Fibroblast of upper back skin (primary cell): ENCODE measurements around the gene FXR2.
A peak's percentile ranks its signal among the peaks of the same experiment; 100 is the strongest.
"Not testable (repeated sequence)": the region's sequence is repeated elsewhere in the genome, so short reads cannot be mapped to it uniquely, and the experiment has no call there.

Experiments
- DNase-seq: peaks from one replicate; pipeline ENCODE4 v3.0.0-alpha.2; 2013

FXR2 gene

DNA sequence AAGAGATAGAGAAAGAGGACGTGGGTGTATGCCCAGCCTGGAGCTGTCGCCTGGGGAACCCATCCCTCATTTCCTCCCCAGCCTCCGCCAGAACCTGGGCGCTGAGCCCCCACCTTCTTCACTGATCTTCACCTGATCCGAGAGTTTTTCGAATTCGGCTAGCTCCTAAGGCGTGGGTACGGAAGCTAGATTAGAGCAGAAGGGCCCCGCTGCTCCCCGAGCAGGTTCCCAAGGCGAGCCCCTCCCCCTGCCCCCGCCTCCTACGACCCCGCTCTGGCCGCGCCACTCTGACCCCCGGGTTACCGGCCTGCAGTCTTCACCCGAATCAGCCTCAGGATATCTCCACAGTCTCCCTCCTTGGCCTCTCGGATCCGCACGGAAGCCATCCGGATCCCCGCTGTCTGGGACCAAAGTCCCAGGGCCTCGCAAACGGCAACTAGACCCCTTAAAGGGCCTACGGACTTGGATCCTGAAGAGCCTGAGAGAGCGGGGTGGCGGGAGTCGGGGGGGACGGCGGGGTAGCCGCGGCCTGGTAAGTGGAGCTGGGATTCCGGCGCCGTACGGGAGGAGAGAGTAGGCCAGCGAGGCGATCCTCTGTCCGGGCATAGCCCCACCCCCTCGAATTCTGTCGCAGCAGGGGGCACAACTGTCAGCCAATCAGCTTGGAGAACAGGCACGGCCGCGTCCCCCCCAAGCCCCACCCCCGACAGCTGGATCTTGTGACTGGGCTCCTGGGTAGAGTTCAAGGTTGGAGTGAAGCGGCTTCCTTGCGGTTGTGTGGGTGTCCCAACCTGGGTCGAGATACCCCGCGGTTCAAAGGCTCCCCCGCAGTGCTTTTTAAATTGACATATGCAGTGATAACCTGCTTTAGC lies 12.8 kb upstream of the FXR2 start, which contains the start of gene SAT2:
Gene SAT2 (minus strand): TSS at position 572 of the 872 bp plus-strand sequence. CDS start 186 bp downstream, at position 386.
- DNase-seq, result peak; percentile 95

DNA sequence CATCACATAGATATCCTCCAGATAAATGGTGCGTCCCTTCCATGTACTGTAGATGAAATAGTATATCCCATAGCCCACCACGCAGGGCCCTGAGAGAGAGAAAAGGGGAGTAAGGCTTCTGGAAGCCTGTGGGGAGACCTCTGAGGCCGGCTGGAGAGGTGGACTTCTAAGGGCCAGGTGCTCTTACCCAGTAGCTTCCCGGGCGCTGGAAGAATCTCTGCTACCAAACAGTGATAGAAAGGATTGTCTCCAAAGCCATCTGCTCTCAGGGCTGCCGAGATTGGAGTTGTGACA lies 12.2 kb upstream of the FXR2 start:
- no peak for DNase-seq

DNA sequence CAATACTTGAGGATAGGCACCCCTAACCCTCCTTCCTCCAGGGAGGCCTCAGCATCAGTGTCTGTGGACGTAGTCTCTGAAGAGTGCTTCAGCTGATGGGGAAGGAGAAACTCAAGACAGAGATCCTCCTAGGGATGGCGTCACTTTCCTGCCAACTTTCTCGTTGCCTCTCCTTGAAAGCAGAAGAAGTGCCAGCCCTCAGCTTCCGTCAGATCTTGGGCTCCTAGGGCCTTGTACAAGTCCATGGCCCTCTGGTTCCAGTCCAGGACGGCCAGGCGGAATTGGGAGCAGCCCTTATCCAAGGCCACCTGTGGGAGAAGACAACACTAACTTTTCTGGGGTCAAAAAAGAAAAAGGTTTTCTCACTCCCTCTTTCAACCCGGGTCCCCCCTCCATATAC lies 11.6 kb upstream of the FXR2 start:
- no peak for DNase-seq

DNA sequence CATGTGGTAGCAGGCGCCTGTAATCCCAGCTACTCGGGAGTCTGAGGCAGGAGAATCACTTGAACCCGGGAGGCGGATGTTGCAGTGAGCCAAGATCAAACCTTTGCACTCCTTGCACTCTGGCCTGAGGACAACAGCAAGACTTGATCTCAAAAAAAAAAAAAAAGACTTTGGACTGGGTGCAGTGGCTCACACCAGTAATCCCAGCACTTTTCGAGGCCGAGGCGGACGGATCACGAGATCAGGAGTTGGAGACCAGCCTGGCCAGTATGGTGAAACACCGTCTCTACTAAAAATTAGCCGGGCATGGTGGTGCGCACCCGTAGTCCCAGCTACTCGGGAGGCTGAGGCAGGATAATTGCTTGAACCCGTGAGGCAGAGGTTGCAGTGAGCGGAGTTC lies 11.1 kb upstream of the FXR2 start:
- not testable (repeated sequence) for DNase-seq

DNA sequence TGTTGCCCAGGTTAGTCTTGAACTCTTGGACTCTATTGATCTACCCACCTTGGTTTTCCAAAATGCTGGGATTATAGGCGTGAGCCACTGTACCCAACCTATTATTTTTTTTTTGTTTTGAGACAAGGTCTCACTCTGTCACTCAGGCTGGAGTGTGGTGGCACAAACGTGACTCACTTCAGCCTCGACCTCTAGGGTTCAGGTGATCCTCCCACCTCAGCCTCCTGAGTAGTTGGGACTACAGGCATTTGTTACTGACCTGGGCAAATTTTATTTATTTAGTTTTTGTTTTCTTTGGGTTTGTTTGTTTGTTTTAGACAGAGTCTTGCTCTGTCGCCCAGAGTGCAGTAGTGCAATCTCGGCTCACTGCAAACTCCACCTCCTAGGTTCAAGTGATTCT lies 9.0 kb upstream of the FXR2 start:
- no peak for DNase-seq

DNA sequence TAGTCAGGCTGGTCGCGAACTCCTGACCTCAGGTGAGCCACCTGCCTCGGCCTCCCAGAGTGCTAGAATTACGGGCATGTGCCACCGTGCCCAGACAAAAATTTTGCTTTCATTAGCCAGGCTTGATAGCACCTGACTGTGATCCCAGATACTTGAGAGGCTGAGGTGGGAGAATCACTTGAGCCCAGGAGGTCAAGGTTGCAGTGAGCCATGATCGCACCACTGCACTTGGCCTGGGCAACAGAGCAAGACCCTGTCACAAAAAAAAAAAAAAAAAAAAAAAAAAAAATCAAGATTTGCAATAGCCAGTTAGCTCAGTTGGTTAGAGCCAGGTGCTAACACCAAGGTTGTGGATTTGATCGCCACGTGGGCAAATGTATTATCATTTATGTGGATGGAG lies 6.1 kb upstream of the FXR2 start:
- DNase-seq, result no peak

DNA sequence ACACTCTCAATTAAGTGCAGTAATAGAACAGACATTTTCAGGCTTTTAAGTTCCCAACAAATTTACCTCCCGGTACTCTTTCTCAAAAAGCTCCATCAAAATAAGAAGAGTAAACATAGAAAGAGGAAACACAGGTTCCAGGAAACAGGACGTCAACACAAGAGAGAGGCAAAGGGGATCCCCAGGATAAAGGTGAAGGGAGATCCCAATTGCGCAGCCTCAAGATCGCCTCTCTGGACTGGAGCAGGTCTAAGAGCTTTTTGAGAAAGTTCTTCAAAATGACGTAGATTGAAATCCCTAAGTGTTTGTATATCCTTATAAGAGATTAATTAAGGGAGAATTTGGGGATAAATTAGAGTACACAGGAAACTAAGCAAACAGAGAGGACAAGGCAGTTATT lies 3.9 kb upstream of the FXR2 start:
- DNase-seq, result no peak

DNA sequence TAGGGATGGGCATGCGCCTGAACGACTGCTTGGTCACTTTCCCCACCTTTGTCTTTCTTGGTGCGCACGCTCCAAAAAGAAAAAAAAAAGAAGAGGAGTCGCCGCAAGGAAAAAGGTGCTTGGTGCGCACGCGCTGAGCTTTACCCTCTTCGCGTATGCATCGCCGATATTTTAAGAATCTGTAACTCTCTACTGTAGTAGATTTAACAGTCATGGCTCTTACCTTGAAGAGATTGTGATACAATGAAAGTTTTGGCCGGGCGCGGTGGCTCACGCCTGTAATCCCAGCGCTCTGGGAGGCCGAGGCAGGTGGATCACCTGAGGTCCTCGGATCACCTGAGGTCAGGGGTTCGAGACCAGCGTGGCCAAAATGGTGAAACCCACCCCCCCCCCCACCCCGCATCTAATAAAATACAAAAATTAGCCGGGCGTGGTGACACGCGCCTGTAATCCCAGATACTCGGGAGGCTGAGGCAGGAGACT lies 609 bp upstream of the FXR2 start:
- no peak for DNase-seq

DNA sequence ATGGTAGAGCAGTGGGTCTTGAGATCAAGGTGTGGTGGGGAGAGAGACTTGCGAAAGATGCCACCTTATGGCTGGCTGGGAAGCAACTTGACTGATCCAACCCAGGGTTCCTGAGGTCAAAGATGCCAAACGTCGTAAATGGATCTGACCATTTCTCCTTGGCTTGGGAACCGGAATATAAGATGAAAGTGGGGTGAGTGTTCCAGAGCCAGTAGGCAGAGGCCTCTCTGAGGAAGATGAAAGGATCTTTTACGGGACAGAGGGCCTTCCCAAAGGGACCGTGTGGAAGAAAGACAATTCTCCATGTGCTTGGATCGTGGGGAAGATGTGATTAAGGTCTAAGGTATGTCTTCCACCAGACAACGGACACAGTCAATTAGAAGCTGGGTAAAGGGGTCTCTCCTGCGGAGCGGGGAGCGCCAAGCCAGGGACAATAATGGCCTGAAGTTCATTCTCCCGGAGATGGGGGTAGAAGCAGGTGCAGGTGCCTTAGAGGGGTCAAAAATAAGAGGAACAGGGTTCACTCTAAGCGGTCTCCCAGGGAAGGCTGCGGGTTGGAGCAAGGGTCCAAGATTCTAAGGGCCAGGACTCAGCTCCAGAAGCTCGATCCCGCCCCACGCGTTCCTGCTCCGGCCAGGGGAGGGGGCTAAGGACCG lies 800 bp downstream of the FXR2 start:
- peak; percentile 60 for DNase-seq

DNA sequence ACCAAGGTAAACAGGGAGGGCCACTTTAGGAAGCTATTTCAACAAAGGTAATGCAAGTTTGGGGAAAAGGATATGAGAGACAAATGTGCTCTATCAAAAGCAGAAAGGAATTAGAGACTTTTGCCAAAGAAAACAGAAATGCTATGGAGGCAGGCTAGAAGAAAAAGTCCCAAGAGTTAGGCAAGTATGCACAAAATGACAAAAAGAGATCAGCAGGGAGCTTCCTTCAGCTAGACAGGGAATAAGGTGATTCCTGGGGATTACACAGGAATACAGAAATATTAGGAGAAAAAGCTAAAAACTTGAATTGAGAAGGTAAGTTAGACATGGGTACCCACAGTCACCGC lies 2.4 kb downstream of the FXR2 start:
- no peak for DNase-seq

DNA sequence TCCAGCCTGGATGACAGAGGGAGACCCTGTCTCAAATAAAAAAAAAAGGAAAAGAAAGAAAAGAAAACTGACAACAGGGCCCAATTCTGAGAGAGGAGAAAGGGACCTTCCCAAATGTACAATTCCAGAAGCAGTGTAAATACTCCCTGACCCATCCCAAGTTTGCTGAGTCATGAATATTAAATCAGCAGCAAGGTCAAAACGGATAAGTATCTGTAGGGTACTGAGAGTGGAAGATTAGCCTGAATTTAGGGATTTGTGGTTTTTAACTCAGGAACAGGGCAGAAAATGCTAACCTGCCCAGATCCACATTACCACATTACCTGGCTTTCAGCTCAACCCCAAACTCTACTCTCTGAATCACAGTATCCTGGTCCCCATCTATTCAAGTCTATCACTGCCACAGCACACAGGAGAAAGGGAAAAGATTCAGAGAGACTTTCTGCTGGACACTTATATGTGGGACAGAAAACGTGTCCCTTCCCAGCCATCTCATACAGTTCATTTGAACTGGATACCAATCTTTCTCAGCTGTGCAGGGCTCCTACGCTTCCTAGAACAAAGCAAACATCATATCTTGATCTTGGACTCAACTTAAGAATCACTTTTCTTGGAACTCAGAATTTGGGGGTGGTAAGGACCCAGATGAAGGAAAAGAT lies 2.9 kb downstream of the FXR2 start:
- DNase-seq, result no peak

DNA sequence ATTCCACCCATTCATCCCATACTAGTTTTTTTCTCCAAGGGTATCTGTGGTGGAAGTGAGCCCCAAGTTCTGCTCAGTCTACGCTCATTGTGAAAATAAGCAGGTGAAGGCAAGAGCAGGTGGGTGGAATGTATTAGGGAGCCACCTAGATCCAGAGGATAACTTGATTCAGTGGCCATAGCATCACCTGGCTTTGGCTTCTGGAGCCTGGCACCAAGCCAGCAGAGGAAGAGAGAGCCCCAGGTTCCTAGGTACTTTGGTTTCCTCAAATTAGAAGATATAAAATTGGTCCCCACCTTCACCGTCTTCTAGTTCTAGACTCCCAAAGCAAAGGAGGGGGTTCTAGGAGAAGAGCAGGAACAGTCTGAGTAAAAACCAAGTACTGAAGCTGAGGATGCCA lies 4.1 kb downstream of the FXR2 start:
- no peak for DNase-seq

DNA sequence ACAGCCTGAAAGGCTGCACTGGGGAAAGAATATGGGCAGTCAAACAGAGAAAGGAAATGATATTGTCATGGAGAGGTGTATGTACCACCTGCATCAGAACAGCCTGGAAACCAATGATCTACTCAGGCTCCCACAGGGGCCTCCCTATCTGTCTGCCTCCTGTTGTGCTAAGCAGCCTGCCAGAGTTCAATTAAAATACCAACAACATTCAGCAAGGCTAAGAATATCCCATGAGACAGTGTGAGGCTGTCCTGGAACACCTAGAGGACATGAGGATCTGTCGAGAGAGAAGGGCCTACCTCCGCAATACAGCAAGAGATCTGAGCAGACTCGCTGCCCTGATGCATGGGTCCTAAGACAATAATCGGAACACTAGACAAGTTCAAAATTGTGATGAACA lies 8.4 kb downstream of the FXR2 start:
- DNase-seq, result no peak

DNA sequence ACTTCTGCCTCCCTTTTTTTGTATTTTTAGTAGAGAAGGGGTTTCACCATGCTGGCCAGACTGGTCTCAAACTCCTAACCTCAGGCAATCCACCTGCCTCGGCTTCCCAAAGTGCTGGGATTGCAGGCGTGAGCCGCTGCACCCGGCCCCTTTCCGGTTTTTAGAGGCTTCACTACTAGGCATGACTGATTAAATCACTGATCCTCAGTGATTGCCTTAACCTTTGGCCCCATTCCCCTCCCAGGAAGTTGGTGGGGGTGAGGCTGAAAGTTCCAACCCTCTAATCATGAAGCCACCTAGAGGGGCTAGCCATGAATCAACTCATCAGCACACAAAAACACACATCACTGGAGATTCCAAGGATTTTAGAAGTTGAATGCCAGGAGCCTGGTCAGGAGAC lies 17.1 kb downstream of the FXR2 start:
- not testable (repeated sequence) for DNase-seq

DNA sequence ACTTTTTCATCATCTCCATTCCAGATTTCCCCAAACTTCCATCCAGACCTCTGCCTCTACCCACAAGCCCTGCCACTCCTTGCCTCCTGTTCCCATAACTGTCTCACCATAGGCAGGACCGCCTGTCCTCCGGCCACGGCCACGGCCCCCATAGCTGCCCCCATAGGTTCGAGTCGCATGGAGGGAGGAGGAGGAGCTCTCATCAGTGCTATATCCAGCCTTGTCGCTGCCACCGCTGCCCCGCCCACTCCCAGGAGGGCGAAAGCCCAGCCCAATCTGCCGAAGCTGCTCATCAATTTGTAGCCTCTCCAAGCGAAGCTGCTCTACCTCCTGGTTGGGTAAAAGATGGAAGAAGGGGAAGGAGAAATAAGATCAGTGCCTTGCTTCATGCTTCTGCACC lies 21.4 kb downstream of the FXR2 start:
- no peak for DNase-seq

DNA sequence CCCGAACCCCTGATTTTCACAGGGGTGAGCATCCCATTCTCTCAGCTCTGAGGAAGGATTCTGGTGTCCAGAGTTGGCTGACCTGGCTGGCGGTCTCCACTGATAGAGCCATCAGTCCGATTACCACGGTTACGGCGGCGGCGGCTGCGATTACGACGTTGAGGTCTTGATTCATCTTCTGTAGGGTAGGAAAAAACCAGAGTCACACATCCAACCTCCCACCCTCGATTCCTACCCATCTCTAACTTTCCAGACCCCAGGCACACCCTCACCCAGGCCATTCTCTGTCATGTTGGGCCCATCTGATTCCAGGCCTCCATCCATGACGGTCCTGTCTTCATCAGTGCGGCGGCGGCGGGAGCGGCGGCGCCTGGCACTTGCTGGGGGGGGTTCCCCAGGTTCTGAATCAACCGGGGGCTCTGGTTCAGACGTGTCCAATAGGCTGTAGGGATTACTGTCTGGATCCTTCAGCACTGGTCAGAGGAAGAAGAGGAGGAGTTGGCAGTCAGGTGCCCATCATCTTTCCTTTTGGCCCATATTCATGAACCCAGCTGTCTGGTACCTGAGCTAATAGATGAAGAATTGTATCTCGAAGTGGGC lies 22.2 kb downstream of the FXR2 start:
- DNase-seq, result no peak

DNA sequence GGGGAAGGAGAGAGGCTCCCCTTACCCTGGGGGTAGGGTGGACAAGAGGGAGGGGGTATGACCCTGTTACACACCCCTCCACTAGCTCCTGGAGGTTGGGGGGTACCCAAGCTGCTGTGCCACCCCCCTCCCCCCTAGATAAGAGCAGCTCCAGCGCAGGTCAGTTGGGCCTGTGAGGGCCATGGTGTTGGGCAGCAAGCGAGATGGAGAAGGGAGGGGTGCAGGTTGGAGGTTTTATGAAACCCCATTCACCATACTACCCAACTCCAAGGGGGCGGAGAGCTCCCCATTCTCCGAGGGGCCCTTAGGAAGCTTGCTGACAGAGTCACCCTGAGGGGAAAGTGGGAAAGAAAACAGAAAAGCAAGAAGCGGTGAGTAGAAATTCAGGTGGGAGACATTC lies 23.1 kb downstream of the FXR2 start:
- no peak for DNase-seq

DNA sequence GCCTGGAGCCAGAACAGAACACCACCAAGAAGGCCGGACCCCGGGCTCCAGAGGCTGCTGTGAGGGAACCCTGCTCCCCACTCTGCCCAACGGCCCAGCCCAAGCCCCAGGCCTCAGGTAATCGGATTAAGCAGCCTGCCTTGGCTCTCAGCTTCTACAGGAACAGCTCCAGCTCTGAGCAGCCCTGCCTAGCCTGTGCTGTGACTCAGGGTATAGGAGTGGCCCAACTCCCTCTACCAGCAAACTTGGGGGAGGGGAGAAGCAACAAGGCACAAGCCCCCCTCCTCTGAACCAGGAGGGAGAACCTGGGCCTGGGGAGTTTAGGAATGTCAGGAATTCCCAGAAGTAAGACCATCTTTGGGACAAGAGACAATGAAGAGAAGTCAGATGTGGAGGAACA lies 24.0 kb downstream of the FXR2 start:
- DNase-seq, result peak; percentile 62

DNA sequence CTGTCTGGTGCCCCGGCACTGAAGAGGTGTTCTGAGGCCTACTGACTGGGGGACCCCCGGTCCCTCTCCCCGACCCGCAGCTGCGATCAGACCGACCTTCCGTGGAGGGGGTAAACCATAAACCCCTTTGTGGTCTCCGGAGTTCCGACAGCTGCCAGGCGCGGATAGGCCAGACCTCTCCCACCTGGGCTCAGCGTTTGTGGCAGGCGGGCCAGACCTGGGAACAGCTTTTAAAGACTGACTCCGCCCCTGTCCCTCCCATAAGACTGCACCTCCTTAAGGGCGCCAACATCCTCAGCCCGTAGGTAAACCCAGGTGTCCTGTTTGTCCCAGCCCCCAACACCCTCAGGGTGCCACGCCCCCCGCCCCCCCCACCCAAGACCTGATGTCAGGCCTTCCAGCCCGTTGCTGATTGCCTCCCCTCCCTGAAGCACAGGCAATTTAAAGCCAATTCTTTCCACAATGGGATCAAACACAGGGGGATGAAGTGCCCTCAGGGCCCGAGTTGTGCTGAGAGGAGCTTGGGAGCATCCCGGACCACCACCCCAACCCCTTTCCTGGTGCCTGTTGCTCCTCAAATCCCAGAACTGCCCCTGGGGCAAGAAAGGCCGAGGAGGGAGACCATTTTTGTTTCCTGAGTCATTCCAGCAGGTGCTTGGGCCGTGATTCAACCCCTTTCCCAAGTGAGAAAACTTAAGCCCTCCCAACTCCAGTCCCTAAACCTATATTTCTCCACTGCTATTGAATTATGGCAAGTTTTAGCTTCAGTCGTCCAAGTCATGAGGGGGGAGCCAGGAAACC lies 24.6 kb downstream of the FXR2 start, which contains the start of gene SOX15:
Gene SOX15 (minus strand): TSS at position 204 of the 801 bp plus-strand sequence. CDS start 418 bp downstream, outside the sequence.
- DNase-seq, result no peak

DNA sequence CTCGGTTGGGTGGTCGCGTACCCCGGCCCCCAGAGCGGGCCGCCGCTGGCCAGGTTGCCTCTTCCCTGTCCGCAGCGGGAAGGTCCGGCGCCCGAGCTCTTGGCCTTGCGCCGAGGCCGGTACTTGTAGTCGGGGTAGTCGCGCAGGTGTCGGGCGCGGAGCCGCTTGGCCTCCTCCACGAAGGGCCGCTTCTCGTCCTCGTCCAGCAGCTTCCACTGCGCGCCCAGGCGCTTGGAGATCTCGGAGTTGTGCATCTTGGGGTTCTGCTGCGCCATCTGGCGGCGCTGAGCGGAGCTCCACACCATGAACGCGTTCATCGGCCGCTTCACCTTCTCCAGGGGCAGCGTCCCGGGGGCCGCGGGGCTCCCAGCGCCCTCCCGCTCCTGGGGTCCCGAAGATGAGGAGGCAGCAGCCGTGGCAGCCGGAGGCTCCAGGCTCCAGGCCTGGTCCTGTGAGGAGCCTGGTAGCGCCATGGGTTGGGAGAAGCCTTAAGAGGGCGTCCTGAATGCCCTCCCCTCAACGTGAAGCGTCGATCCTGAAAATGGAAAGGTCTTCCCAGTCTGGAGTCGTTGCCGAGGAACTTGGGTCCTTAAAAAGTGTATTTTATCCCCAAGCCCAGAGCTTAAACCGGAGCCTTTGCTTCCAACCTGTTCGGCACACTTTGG lies 25.4 kb downstream of the FXR2 start:
- DNase-seq, result peak; percentile 81

DNA sequence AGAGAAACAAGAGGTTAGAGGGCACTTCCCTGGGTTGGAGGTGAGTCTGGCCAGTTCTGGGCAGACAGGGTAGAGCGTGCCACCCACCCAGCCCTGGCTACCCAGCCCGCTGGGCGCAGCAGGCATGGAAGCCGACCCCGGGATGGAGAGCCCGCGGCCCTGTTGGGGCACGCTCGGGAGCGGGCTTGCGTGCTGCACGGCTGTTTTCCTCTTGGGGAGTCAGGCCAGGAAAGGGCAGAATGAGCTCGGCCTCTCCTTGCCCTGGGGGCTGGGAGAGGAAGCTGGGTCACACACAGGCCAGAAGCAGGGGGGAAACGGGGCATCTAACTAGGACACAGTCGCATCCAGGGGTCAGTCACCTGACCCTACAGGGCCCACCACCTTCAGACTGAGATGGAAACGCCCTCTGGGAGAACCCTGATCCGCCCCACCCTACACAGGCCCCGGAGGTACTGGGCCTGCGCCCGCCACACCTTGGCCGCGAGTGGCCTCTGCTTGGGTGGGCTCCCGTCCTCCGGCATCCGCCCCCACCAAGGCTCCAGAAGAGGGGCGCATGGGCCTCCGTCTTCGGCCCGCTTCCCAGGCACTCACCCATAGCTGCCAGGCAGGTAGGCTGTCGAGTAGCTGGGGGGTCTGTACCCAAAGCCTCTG lies 26.0 kb downstream of the FXR2 start:
- no peak for DNase-seq
